HEK293 (cell line): Measurements from ENCODE around the gene PLCL2.

Source experiments
- CTCF ChIA-PET: fragments of 350-600 bp; formaldehyde crosslinking; extraction: SDS; loops from one replicate; lab custom pipeline; 2021; ENCODE audit warnings: antibody characterized with exemption; lab: Yijun Ruan, JAX
- POLR2A ChIA-PET: fragments of 300-600 bp; formaldehyde crosslinking; extraction: SDS; loops from one replicate; lab custom pipeline; 2020; ENCODE audit warnings: antibody characterized with exemption, inconsistent platforms; lab: Yijun Ruan, JAX
- H3K27ac ChIP-seq: fragments of 200-500 bp; sonication (Bioruptor generic); 2 replicates; pipeline ENCODE4 v1.5.1; 2014; ENCODE audit warnings: low read depth, low read length, control low read depth, inconsistent platforms; ENCODE audit errors: extremely low read depth
- H3K36me3 ChIP-seq, 2 experiments: fragments of 200-500 bp in 1 of 2; sonication (Bioruptor generic) in 1 of 2; 1 replicate in 1 of 2; 2 replicates in 1 of 2; pipeline ENCODE4 v1.5.1; 2014 to 2017; ENCODE audit warnings: inconsistent platforms in 2 of 2, low read length in 2 of 2; ENCODE audit not compliant: control insufficient read depth in 2 of 2, insufficient read depth in 1 of 2
- H3K4me1 ChIP-seq: fragments of 200-500 bp; sonication (Bioruptor generic); 2 replicates; pipeline ENCODE4 v1.5.1; 2014; ENCODE audit warnings: mild to moderate bottlenecking, low read length, inconsistent platforms; ENCODE audit not compliant: control insufficient read depth, insufficient read depth
- H3K4me3 ChIP-seq: 2 replicates; pipeline ENCODE4 v1.5.1; 2011; ENCODE audit warnings: low read depth, mild to moderate bottlenecking, control low read depth, low read length, moderate library complexity
- H3K9me3 ChIP-seq: fragments of 200-500 bp; sonication (Bioruptor generic); 2 replicates; pipeline ENCODE4 v1.5.1; 2014; ENCODE audit warnings: low read depth, low read length, inconsistent platforms; ENCODE audit not compliant: control insufficient read depth, insufficient read depth
- HOXC10 ChIP-seq: sonication (generic); formaldehyde crosslinking; IDR thresholded peaks from 2 replicates; pipeline ENCODE4 v1.8.1; 2023; ENCODE audit warnings: mild to moderate bottlenecking, missing genetic modification reagents
- KLF1 ChIP-seq: fragments of 450-650 bp; formaldehyde crosslinking; IDR thresholded peaks from 2 replicates; pipeline ENCODE4 v1.5.1; 2016; ENCODE audit warnings: missing biosample characterization, missing genetic modification characterization
- KLF17 ChIP-seq: fragments of 450-650 bp; formaldehyde crosslinking; IDR thresholded peaks from 2 replicates; pipeline ENCODE4 v1.5.1; 2016; ENCODE audit warnings: missing biosample characterization, missing genetic modification characterization
- MEIS1 ChIP-seq: sonication (generic); formaldehyde crosslinking; IDR thresholded peaks from 2 replicates; pipeline ENCODE4 v1.8.1; 2022; ENCODE audit warnings: missing genetic modification reagents, mild to moderate bottlenecking, borderline replicate concordance
- PRDM6 ChIP-seq: fragments of 450-650 bp; formaldehyde crosslinking; IDR thresholded peaks from 2 replicates; pipeline ENCODE4 v1.5.1; 2017; ENCODE audit warnings: missing biosample characterization, missing genetic modification characterization
- ZBTB1 ChIP-seq: fragments of 450-650 bp; formaldehyde crosslinking; IDR thresholded peaks from 2 replicates; pipeline ENCODE4 v1.5.1; 2016; ENCODE audit warnings: missing biosample characterization, missing genetic modification characterization
- ZBTB7A ChIP-seq: fragments of 450-650 bp; formaldehyde crosslinking; IDR thresholded peaks from 2 replicates; pipeline ENCODE4 v1.5.1; 2016; ENCODE audit warnings: low read depth, missing biosample characterization, missing genetic modification characterization
- ZNF138 ChIP-seq: fragments of 450-650 bp; formaldehyde crosslinking; IDR thresholded peaks from 2 replicates; pipeline ENCODE4 v1.5.1; 2016; ENCODE audit warnings: missing biosample characterization, missing genetic modification characterization, borderline replicate concordance
- ZNF214 ChIP-seq: fragments of 450-650 bp; formaldehyde crosslinking; IDR thresholded peaks from 2 replicates; pipeline ENCODE4 v1.5.1; 2017; ENCODE audit warnings: missing biosample characterization, mild to moderate bottlenecking, missing genetic modification characterization, borderline replicate concordance
- ZNF362 ChIP-seq: fragments of 450-650 bp; formaldehyde crosslinking; IDR thresholded peaks from 2 replicates; pipeline ENCODE4 v1.5.1; 2016; ENCODE audit warnings: missing biosample characterization, missing genetic modification characterization
- ZNF366 ChIP-seq: fragments of 450-650 bp; formaldehyde crosslinking; conservative IDR thresholded peaks from 2 replicates; pipeline ENCODE4 v1.5.1; 2016; ENCODE audit warnings: missing biosample characterization, missing genetic modification characterization
- ZNF37A ChIP-seq: fragments of 450-650 bp; IDR thresholded peaks from 2 replicates; pipeline ENCODE4 v1.5.1; 2018; ENCODE audit warnings: missing biosample characterization, missing genetic modification characterization
- ZNF426 ChIP-seq: fragments of 450-650 bp; formaldehyde crosslinking; IDR thresholded peaks from 2 replicates; pipeline ENCODE4 v1.5.1; 2017; ENCODE audit warnings: missing biosample characterization, missing genetic modification characterization, mild to moderate bottlenecking, inconsistent platforms, moderate library complexity
- ZNF433 ChIP-seq: fragments of 450-650 bp; formaldehyde crosslinking; IDR thresholded peaks from 2 replicates; pipeline ENCODE4 v1.5.1; 2016; ENCODE audit warnings: missing biosample characterization, missing genetic modification characterization, low read depth
- ZNF621 ChIP-seq: fragments of 450-650 bp; formaldehyde crosslinking; IDR thresholded peaks from 2 replicates; pipeline ENCODE4 v1.5.1; 2017; ENCODE audit warnings: missing biosample characterization, missing genetic modification characterization
- ZNF777 ChIP-seq: fragments of 450-650 bp; formaldehyde crosslinking; IDR thresholded peaks from 2 replicates; pipeline ENCODE4 v1.5.1; 2017; ENCODE audit warnings: missing biosample characterization, missing genetic modification characterization, borderline replicate concordance
- ZNF785 ChIP-seq: fragments of 450-650 bp; formaldehyde crosslinking; IDR thresholded peaks from 2 replicates; pipeline ENCODE4 v1.5.1; 2016; ENCODE audit warnings: missing biosample characterization, missing genetic modification characterization
- TF ChIP-seq, protein P1 (sequence below): fragments of 450-650 bp; formaldehyde crosslinking; IDR thresholded peaks from 2 replicates; pipeline ENCODE4 v1.5.1; 2017; ENCODE audit warnings: missing biosample characterization, mild to moderate bottlenecking, missing genetic modification characterization, moderate library complexity
- TF ChIP-seq, protein P2 (sequence below): fragments of 450-650 bp; formaldehyde crosslinking; IDR thresholded peaks from 2 replicates; pipeline ENCODE4 v1.5.1; 2016; ENCODE audit warnings: missing biosample characterization, missing genetic modification characterization
- TF ChIP-seq, protein P3 (sequence below): fragments of 450-650 bp; IDR thresholded peaks from 2 replicates; pipeline ENCODE4 v1.5.1; 2018; ENCODE audit warnings: missing biosample characterization, missing genetic modification characterization
- TF ChIP-seq, protein P4 (sequence below): fragments of 450-650 bp; formaldehyde crosslinking; IDR thresholded peaks from 2 replicates; pipeline ENCODE4 v1.5.1; 2017; ENCODE audit warnings: missing biosample characterization, missing genetic modification characterization

PLCL2 gene

GRCh38 chr3:17116007-17116600, 231.3 kb downstream of the PLCL2 start:
- POLR2A ChIA-PET = no interaction called here
- no peaks in the 10 kb centered on the region for H3K9me3 ChIP-seq
- H3K4me3 ChIP-seq = no peak overlapping the region
- no peak overlapping the region for H3K27ac ChIP-seq
- no peaks in the 10 kb centered on the region for H3K4me1 ChIP-seq
- TF ChIP-seq ZNF138 (tag by site-specific recombination) = no peak
- no peaks in the 10 kb centered on the region for H3K36me3 ChIP-seq
- CTCF ChIA-PET = no interaction called here

DNA sequence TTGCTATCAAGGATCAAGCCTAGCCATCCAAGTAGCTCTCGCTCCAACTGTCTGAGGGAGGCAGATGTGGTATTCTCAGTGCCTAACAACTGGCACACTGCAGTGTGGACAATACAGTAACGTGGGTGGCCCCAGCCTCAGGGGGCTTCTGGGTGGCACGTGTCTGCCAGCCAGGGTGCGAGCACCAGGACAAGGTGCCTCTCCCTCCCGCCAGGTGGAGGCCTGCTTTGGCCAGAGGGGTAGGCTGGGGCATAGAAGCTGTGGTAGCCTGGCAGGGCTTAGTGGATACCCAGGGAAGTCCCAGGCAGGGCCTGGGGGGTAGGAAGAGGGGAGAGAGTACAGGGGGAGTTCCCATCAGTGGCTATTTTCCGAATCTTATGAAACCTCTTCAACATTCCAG, 234.0 kb downstream of the PLCL2 start:
- no peaks in the 10 kb centered on the region for H3K36me3 ChIP-seq
- H3K4me1 ChIP-seq = no peaks in the 10 kb centered on the region
- H3K27ac ChIP-seq = no peak overlapping the region
- H3K4me3 ChIP-seq = no peak overlapping the region
- CTCF ChIA-PET = no interaction called here
- TF ChIP-seq ZNF37A (tag by site-specific recombination) = no peak
- TF ChIP-seq HOXC10 = no peak
- no peak for TF ChIP-seq ZNF785 (tag by site-specific recombination)
- TF ChIP-seq PRDM6 (tag by site-specific recombination) = no peak
- TF ChIP-seq MEIS1 (CRISPR knock-in tag) = no peak
- TF ChIP-seq ZBTB1 (tag by site-specific recombination) = no peak
- TF ChIP-seq, protein P1, sequence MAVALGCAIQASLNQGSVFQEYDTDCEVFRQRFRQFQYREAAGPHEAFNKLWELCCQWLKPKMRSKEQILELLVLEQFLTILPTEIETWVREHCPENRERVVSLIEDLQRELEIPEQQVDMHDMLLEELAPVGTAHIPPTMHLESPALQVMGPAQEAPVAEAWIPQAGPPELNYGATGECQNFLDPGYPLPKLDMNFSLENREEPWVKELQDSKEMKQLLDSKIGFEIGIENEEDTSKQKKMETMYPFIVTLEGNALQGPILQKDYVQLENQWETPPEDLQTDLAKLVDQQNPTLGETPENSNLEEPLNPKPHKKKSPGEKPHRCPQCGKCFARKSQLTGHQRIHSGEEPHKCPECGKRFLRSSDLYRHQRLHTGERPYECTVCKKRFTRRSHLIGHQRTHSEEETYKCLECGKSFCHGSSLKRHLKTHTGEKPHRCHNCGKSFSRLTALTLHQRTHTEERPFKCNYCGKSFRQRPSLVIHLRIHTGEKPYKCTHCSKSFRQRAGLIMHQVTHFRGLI (tag by site-specific recombination) = no peak
- TF ChIP-seq ZBTB7A (tag by site-specific recombination) = no peak
- TF ChIP-seq KLF1 (tag by site-specific recombination) = no peak
- TF ChIP-seq ZNF433 = no peak
- TF ChIP-seq ZNF426 (tag by site-specific recombination) = no peak
- no peak for TF ChIP-seq ZNF621 (tag by site-specific recombination)
- TF ChIP-seq, all 188 proteins: peak for 0
- POLR2A ChIA-PET = no interaction called here
- no peaks in the 10 kb centered on the region for H3K9me3 ChIP-seq

- CTCF ChIA-PET = no interaction called here
- Histone ChIP-seq H3K27ac (no peak overlapping the region), H3K36me3 (no peaks in the 10 kb centered on the region), H3K4me3 (no peak overlapping the region), H3K4me1 (no peaks in the 10 kb centered on the region), H3K9me3 (no peaks in the 10 kb centered on the region)
- POLR2A ChIA-PET = no interaction called here
- TF ChIP-seq, protein P2, sequence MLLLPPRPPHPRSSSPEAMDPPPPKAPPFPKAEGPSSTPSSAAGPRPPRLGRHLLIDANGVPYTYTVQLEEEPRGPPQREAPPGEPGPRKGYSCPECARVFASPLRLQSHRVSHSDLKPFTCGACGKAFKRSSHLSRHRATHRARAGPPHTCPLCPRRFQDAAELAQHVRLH = no peak
- TF ChIP-seq ZNF362 (tag by site-specific recombination) = no peak
- TF ChIP-seq, protein P3, sequence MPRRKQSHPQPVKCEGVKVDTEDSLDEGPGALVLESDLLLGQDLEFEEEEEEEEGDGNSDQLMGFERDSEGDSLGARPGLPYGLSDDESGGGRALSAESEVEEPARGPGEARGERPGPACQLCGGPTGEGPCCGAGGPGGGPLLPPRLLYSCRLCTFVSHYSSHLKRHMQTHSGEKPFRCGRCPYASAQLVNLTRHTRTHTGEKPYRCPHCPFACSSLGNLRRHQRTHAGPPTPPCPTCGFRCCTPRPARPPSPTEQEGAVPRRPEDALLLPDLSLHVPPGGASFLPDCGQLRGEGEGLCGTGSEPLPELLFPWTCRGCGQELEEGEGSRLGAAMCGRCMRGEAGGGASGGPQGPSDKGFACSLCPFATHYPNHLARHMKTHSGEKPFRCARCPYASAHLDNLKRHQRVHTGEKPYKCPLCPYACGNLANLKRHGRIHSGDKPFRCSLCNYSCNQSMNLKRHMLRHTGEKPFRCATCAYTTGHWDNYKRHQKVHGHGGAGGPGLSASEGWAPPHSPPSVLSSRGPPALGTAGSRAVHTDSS (tag by site-specific recombination) = peak; percentile 20; the same call in 1 of the 2 replicates
- no peak for TF ChIP-seq ZNF777 (tag by site-specific recombination)
- TF ChIP-seq KLF17 (tag by site-specific recombination) = no peak
- TF ChIP-seq, protein P4, sequence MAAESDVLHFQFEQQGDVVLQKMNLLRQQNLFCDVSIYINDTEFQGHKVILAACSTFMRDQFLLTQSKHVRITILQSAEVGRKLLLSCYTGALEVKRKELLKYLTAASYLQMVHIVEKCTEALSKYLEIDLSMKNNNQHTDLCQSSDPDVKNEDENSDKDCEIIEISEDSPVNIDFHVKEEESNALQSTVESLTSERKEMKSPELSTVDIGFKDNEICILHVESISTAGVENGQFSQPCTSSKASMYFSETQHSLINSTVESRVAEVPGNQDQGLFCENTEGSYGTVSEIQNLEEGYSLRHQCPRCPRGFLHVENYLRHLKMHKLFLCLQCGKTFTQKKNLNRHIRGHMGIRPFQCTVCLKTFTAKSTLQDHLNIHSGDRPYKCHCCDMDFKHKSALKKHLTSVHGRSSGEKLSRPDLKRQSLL (tag by site-specific recombination) = no peak
- no peak for TF ChIP-seq ZNF214
- peak; percentile 57 for TF ChIP-seq ZNF366 (tag by site-specific recombination)
Observed at GRCh38 chr3:17119201-17120072, 234.7 kb downstream of the PLCL2 start.
